SK-N-MC (cell line): Measurements from ENCODE around the gene THAP10.

ENCODE experiments used
- EZH2 ChIP-seq: fragments of 200-600 bp; sonication (generic); IDR thresholded peaks from one replicate; pipeline ENCODE4 v1.6.1; 2017; ENCODE audit warnings: antibody characterized with exemption
- FOXP2 ChIP-seq: optimal IDR thresholded peaks from 2 replicates; pipeline ENCODE3; 2011; ENCODE audit warnings: mild to moderate bottlenecking, moderate library complexity; ENCODE audit not compliant: insufficient read depth; ENCODE audit errors: extremely low read length, control extremely low read depth
- POLR2AphosphoS5 ChIP-seq: IDR thresholded peaks from 2 replicates; pipeline ENCODE4 v1.6.1; 2012; ENCODE audit warnings: mild to moderate bottlenecking, low read depth, low read length, borderline replicate concordance

GRCh38 chr15:70833422-70833821, 58.8 kb downstream of the THAP10 start:
- TF ChIP-seq EZH2 (no peak), POLR2AphosphoS5 (no peak), FOXP2 (no peak)
